ENCODE data around the gene PLEKHA7.
"Not testable (repeated sequence)": the region's sequence is repeated elsewhere in the genome, so short reads cannot be mapped to it uniquely, and the experiment has no call there.

The PLEKHA7 gene

GRCh38 chr11:16928044-16928443 is 86.2 kb downstream of the PLEKHA7 start:
- Mint-ChIP-seq H3K4me1 (ENCODE audit: low read depth) (peaks cover 7% of the 10 kb centered on the region), H3K9me3 (no peaks in the 10 kb centered on the region), H3K27me3 (ENCODE audit: low read depth) (peaks cover 42% of the 10 kb centered on the region), H3K4me3 (no peak overlapping the region), H3K36me3 (ENCODE audit: low read depth) (no peaks in the 10 kb centered on the region), H3K27ac (no peak overlapping the region)
- no peak for DNase-seq (ENCODE audit: low spot score)

GRCh38 chr11:16926883-16927626 is 87.2 kb downstream of the PLEKHA7 start:
- Mint-ChIP-seq H3K9me3 (no peaks in the 10 kb centered on the region), H3K36me3 (ENCODE audit: low read depth) (no peaks in the 10 kb centered on the region), H3K4me3 (no peak overlapping the region), H3K27ac (no peak overlapping the region), H3K4me1 (ENCODE audit: low read depth) (peaks cover 7% of the 10 kb centered on the region), H3K27me3 (ENCODE audit: low read depth) (peaks cover 47% of the 10 kb centered on the region)
- DNase-seq (ENCODE audit: low spot score), result no peak

GRCh38 chr11:16925561-16926065 is 88.6 kb downstream of the PLEKHA7 start:
- no peak overlapping the region for H3K27ac Mint-ChIP-seq
- H3K36me3 Mint-ChIP-seq (ENCODE audit: low read depth), result no peaks in the 10 kb centered on the region
- peaks cover 49% of the 10 kb centered on the region for H3K27me3 Mint-ChIP-seq (ENCODE audit: low read depth)
- peaks cover 7% of the 10 kb centered on the region for H3K4me1 Mint-ChIP-seq (ENCODE audit: low read depth)
- H3K4me3 Mint-ChIP-seq, result peak overlapping the region; percentile 81
- DNase-seq (ENCODE audit: low spot score), result peak; percentile 47
- no peaks in the 10 kb centered on the region for H3K9me3 Mint-ChIP-seq

- no peak for DNase-seq (ENCODE audit: low spot score)
- Mint-ChIP-seq H3K9me3 (no peaks in the 10 kb centered on the region), H3K27me3 (ENCODE audit: low read depth) (peaks cover 46% of the 10 kb centered on the region), H3K4me3 (peak overlapping the region; percentile 52), H3K4me1 (ENCODE audit: low read depth) (peaks cover 7% of the 10 kb centered on the region), H3K27ac (no peak overlapping the region), H3K36me3 (ENCODE audit: low read depth) (no peaks in the 10 kb centered on the region)
Measured at GRCh38 chr11:16924826-16925560, 89.2 kb downstream of the PLEKHA7 start.

GRCh38 chr11:16924462-16924825 is 89.8 kb downstream of the PLEKHA7 start:
- no peak for DNase-seq (ENCODE audit: low spot score)
- peaks cover 46% of the 10 kb centered on the region for H3K27me3 Mint-ChIP-seq (ENCODE audit: low read depth)
- H3K27ac Mint-ChIP-seq, result no peak overlapping the region
- H3K9me3 Mint-ChIP-seq, result no peaks in the 10 kb centered on the region
- H3K4me3 Mint-ChIP-seq, result peak overlapping the region; percentile 52
- H3K4me1 Mint-ChIP-seq (ENCODE audit: low read depth), result peaks cover 7% of the 10 kb centered on the region
- H3K36me3 Mint-ChIP-seq (ENCODE audit: low read depth), result no peaks in the 10 kb centered on the region

DNA sequence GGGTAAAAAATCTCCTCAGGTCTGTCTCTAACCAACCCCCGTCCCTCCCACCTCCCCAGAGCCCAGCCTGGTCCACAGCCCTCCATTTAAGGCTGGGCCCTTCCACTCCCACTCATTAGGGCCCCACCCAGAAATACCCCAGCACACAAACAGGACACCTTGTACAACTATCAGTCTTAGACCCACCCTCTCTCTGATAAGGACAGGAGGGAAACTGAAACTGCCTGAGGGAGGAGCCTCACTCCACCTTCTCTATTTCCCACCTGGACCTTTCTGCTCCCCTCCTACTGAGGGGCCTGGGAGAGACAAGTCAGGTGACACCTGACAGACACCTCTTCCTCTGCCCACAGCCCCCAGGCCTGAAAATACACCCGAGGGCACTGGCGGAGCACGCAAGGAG is 90.2 kb downstream of the PLEKHA7 start:
- H3K27ac Mint-ChIP-seq, result no peak overlapping the region
- DNase-seq (ENCODE audit: low spot score), result no peak
- no peaks in the 10 kb centered on the region for H3K9me3 Mint-ChIP-seq
- peaks cover 7% of the 10 kb centered on the region for H3K4me1 Mint-ChIP-seq (ENCODE audit: low read depth)
- H3K4me3 Mint-ChIP-seq, result no peak overlapping the region
- peaks cover 43% of the 10 kb centered on the region for H3K27me3 Mint-ChIP-seq (ENCODE audit: low read depth)
- H3K36me3 Mint-ChIP-seq (ENCODE audit: low read depth), result no peaks in the 10 kb centered on the region

- Mint-ChIP-seq H3K36me3 (ENCODE audit: low read depth) (no peaks in the 10 kb centered on the region), H3K9me3 (no peaks in the 10 kb centered on the region), H3K4me1 (ENCODE audit: low read depth) (peaks cover 7% of the 10 kb centered on the region), H3K4me3 (no peak overlapping the region), H3K27me3 (ENCODE audit: low read depth) (peaks cover 34% of the 10 kb centered on the region), H3K27ac (no peak overlapping the region)
- no peak for DNase-seq (ENCODE audit: low spot score)
Measured at GRCh38 chr11:16921668-16922067, 92.5 kb downstream of the PLEKHA7 start.

- no peaks in the 10 kb centered on the region for H3K36me3 Mint-ChIP-seq (ENCODE audit: low read depth)
- H3K4me3 Mint-ChIP-seq, result no peak overlapping the region
Measured at GRCh38 chr11:16921019-16921418, 93.2 kb downstream of the PLEKHA7 start.

GRCh38 chr11:16920559-16920958 is 93.7 kb downstream of the PLEKHA7 start:
- H3K4me3 Mint-ChIP-seq, result no peak overlapping the region
- H3K4me1 Mint-ChIP-seq (ENCODE audit: low read depth), result peaks cover 2% of the 10 kb centered on the region
- H3K27ac Mint-ChIP-seq, result no peak overlapping the region
- H3K9me3 Mint-ChIP-seq, result no peaks in the 10 kb centered on the region
- H3K36me3 Mint-ChIP-seq (ENCODE audit: low read depth), result no peaks in the 10 kb centered on the region
- DNase-seq (ENCODE audit: low spot score), result no peak
- peaks cover 23% of the 10 kb centered on the region for H3K27me3 Mint-ChIP-seq (ENCODE audit: low read depth)

More at GRCh38 chr11:16921019-16921418, 93.2 kb downstream of the PLEKHA7 start:
- Mint-ChIP-seq H3K4me1 (ENCODE audit: low read depth) (peaks cover 5% of the 10 kb centered on the region), H3K27me3 (ENCODE audit: low read depth) (peaks cover 28% of the 10 kb centered on the region), H3K9me3 (no peaks in the 10 kb centered on the region), H3K27ac (no peak overlapping the region)
- DNase-seq (ENCODE audit: low spot score), result no peak

- not testable (repeated sequence) for H3K36me3 Mint-ChIP-seq (ENCODE audit: low read depth); H3K4me3 Mint-ChIP-seq
Measured at GRCh38 chr11:16918543-16919182, 95.6 kb downstream of the PLEKHA7 start.

DNA sequence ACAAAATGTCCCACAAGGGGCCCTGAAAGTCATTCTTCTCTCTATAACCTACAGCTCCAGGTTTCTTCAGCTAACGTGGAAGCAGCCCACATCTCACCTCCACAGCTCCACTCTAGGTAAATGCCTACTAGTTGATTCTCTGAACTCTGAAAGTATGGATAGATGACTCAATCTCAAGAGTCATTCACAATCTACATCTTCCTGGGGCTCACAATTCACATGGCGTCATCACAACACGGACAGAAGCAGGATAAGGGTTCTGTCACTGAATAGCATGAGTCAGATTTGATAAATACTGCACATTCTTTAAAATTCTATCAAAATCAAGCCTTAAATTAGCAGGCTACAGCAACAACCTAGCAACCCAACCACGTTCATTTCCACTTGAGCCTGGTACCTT is 96.3 kb downstream of the PLEKHA7 start:
- no peak overlapping the region for H3K27ac Mint-ChIP-seq
- peaks cover 7% of the 10 kb centered on the region for H3K27me3 Mint-ChIP-seq (ENCODE audit: low read depth)
- no peak overlapping the region for H3K4me3 Mint-ChIP-seq
- no peaks in the 10 kb centered on the region for H3K9me3 Mint-ChIP-seq
- no peaks in the 10 kb centered on the region for H3K36me3 Mint-ChIP-seq (ENCODE audit: low read depth)
- DNase-seq (ENCODE audit: low spot score), result no peak
- H3K4me1 Mint-ChIP-seq (ENCODE audit: low read depth), result no peaks in the 10 kb centered on the region

More at GRCh38 chr11:16918543-16919182, 95.6 kb downstream of the PLEKHA7 start:
- DNase-seq (ENCODE audit: low spot score); H3K4me1 Mint-ChIP-seq (ENCODE audit: low read depth); H3K9me3 Mint-ChIP-seq; H3K27ac Mint-ChIP-seq: not testable (repeated sequence)
- peaks cover 13% of the 10 kb centered on the region for H3K27me3 Mint-ChIP-seq (ENCODE audit: low read depth)

- H3K4me3 Mint-ChIP-seq, result no peak overlapping the region
- no peak overlapping the region for H3K27ac Mint-ChIP-seq
- no peak for DNase-seq (ENCODE audit: low spot score)
- peaks cover 13% of the 10 kb centered on the region for H3K4me1 Mint-ChIP-seq (ENCODE audit: low read depth)
- no peaks in the 10 kb centered on the region for H3K36me3 Mint-ChIP-seq (ENCODE audit: low read depth)
- H3K9me3 Mint-ChIP-seq, result no peaks in the 10 kb centered on the region
- H3K27me3 Mint-ChIP-seq (ENCODE audit: low read depth), result no peaks in the 10 kb centered on the region
Measured at GRCh38 chr11:16912692-16913111, 101.5 kb downstream of the PLEKHA7 start.

DNA sequence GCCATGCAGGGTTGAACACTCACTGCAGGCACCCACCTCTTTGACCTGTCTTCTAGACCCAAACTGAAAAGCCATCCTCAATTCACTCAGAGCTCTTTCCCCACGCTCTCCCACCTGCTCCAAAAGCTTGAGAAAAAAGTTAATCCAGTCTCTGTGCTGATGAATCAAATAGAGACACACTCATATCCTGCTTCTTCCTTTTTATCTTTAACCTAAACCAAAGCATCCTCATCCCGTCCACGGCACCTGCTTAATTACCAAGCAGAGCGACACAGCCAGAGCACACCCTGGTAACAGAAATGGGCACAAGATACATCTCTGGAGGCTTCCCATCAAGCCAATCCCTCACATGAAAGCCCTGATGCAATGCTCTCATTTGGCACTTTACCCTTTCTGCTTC is 102.6 kb downstream of the PLEKHA7 start:
- H3K4me1 Mint-ChIP-seq (ENCODE audit: low read depth), result peaks cover 13% of the 10 kb centered on the region

DNA sequence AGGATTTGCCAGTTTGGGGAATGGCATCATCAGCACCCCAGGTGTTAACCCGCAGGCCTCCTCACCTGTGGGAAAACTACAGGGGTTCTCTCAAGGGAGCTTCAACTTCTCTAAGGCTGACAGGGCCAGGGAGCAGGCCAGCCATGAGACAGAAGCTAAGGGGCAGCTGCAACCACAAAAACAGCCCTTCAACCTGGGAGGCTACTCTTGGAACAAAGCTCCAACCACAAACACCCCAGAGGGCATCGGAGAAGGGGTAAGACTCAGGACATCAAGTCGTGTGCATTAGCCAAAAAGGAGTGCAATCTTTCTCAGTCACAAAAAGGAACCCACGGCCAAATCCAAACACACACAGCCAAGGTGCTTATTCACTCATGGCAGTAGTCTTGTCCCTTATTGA is 103.0 kb downstream of the PLEKHA7 start:
- H3K27me3 Mint-ChIP-seq (ENCODE audit: low read depth), result no peaks in the 10 kb centered on the region
- H3K4me1 Mint-ChIP-seq (ENCODE audit: low read depth), result peaks cover 13% of the 10 kb centered on the region
- no peaks in the 10 kb centered on the region for H3K36me3 Mint-ChIP-seq (ENCODE audit: low read depth)
- no peak overlapping the region for H3K4me3 Mint-ChIP-seq
- H3K27ac Mint-ChIP-seq, result no peak overlapping the region
- no peak for DNase-seq (ENCODE audit: low spot score)
- H3K9me3 Mint-ChIP-seq, result no peaks in the 10 kb centered on the region

More for the DNA sequence above, 102.6 kb downstream of the PLEKHA7 start:
- Mint-ChIP-seq H3K27ac (peak overlapping the region; percentile 10), H3K36me3 (ENCODE audit: low read depth) (no peaks in the 10 kb centered on the region), H3K27me3 (ENCODE audit: low read depth) (no peaks in the 10 kb centered on the region), H3K4me3 (no peak overlapping the region), H3K9me3 (no peaks in the 10 kb centered on the region)
- no peak for DNase-seq (ENCODE audit: low spot score)
